ENCODE results near the gene ETV6. TPM values are rescaled to one million over a fixed set of nuclear protein-coding genes. Genes with fewer than 3 reads are reported as not detected.

The ETV6 gene
- total RNA-seq, 2 experiments from 2014 or later, result 17.1 to 19.3 TPM

GRCh38 chr12:11650286-11651281 lies 1.1 kb downstream of the ETV6 start:
- Histone ChIP-seq H3K36me3 (ENCODE audit: insufficient read depth, low read length) (no peaks in the 10 kb centered on the region), H2AFZ (ENCODE audit: low read length) (no peak overlapping the region), H3K4me2 (ENCODE audit: low read length) (peak overlapping the region; percentile 82), H3K79me2 (ENCODE audit: insufficient read depth, low read depth, low read length) (peaks cover 54% of the 10 kb centered on the region; the same call in 1 of the 2 replicates), H4K20me1 (ENCODE audit: insufficient read depth, low read length) (no peaks in the 10 kb centered on the region), H3K4me1 (ENCODE audit: insufficient read depth, low read length, poor library complexity, severe bottlenecking) (peaks cover 41% of the 10 kb centered on the region), H3K9me3 (ENCODE audit: low read length) (no peaks in the 10 kb centered on the region), H3K4me3 (ENCODE audit: low read depth, low read length, poor library complexity, severe bottlenecking) (peak overlapping the region; percentile 92), H3K9me2 (ENCODE audit: insufficient read depth, low read length) (no peaks in the 10 kb centered on the region), H3K27ac (ENCODE audit: low read depth, low read length, poor library complexity, severe bottlenecking) (peak overlapping the region; percentile 79)
- no peak for TF ChIP-seq EZH2phosphoT487 (IDR thresholded peaks at IDR 0.05; ENCODE audit: borderline replicate concordance, low read depth, low read length)
- TF ChIP-seq, protein P1, sequence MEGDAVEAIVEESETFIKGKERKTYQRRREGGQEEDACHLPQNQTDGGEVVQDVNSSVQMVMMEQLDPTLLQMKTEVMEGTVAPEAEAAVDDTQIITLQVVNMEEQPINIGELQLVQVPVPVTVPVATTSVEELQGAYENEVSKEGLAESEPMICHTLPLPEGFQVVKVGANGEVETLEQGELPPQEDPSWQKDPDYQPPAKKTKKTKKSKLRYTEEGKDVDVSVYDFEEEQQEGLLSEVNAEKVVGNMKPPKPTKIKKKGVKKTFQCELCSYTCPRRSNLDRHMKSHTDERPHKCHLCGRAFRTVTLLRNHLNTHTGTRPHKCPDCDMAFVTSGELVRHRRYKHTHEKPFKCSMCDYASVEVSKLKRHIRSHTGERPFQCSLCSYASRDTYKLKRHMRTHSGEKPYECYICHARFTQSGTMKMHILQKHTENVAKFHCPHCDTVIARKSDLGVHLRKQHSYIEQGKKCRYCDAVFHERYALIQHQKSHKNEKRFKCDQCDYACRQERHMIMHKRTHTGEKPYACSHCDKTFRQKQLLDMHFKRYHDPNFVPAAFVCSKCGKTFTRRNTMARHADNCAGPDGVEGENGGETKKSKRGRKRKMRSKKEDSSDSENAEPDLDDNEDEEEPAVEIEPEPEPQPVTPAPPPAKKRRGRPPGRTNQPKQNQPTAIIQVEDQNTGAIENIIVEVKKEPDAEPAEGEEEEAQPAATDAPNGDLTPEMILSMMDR (conservative IDR thresholded peaks at IDR 0.05; ENCODE audit: low read length), result peak; percentile 3; the same call in 1 of the 2 replicates
- DNase-seq (ENCODE audit: low spot score), result peak; percentile 57
- ChIA-PET POLR2A (interaction anchor here (0.5 to 2.0 kb wide), 5 partner anchors 78 to 1047 kb away, joined by 3 to 12 read pairs (median 4); no protein-coding TSS in a partner anchor), CTCF (ENCODE audit: unreplicated experiment) (no interaction called here)
- intact Hi-C loops (cut with micrococcal nuclease; ENCODE audit: unreplicated experiment), result loop anchor here (1.0 to 5.0 kb wide), 6 partner anchors 69 to 706 kb away; partner anchors contain the start of gene BORCS5
- TSS peak; percentile 61 for BruUV-seq (replicated peaks)

- H3K79me2 ChIP-seq (ENCODE audit: insufficient read depth, low read depth, low read length), result peaks cover 62% of the 10 kb centered on the region; the same call in 1 of the 2 replicates
- H2AFZ ChIP-seq (ENCODE audit: low read length), result no peak overlapping the region
- TF ChIP-seq, protein P1 (conservative IDR thresholded peaks at IDR 0.05; ENCODE audit: low read length), result no peak
- TF ChIP-seq EZH2phosphoT487 (IDR thresholded peaks at IDR 0.05; ENCODE audit: borderline replicate concordance, low read depth, low read length), result no peak
- no TSS peak for BruUV-seq (replicated peaks)
- H3K27ac ChIP-seq (ENCODE audit: low read depth, low read length, poor library complexity, severe bottlenecking), result peak overlapping the region; percentile 79
- no peaks in the 10 kb centered on the region for H3K9me3 ChIP-seq (ENCODE audit: low read length)
- H4K20me1 ChIP-seq (ENCODE audit: insufficient read depth, low read length), result no peaks in the 10 kb centered on the region
- ChIA-PET POLR2A (no interaction called here), CTCF (ENCODE audit: unreplicated experiment) (no interaction called here)
- H3K36me3 ChIP-seq (ENCODE audit: insufficient read depth, low read length), result no peaks in the 10 kb centered on the region
- H3K4me3 ChIP-seq (ENCODE audit: low read depth, low read length, poor library complexity, severe bottlenecking), result peak overlapping the region; percentile 92
- no peaks in the 10 kb centered on the region for H3K9me2 ChIP-seq (ENCODE audit: insufficient read depth, low read length)
- peaks cover 49% of the 10 kb centered on the region for H3K4me1 ChIP-seq (ENCODE audit: insufficient read depth, low read length, poor library complexity, severe bottlenecking)
- intact Hi-C loops (cut with micrococcal nuclease; ENCODE audit: unreplicated experiment), result loop anchor here (2.0 to 5.0 kb wide), 4 partner anchors 101 to 705 kb away; partner anchors contain the start of gene BORCS5
- no peak for DNase-seq (ENCODE audit: low spot score)
- peak overlapping the region; percentile 82 for H3K4me2 ChIP-seq (ENCODE audit: low read length)
Measured at GRCh38 chr12:11651381-11651780, 1.9 kb downstream of the ETV6 start.
